Activated T-cell treated with anti-CD3 and anti-CD28 coated beads for 4 hours (primary cell): ENCODE data around the gene CCDC85C.
A peak's percentile ranks its signal among the peaks of the same experiment; 100 is the strongest.

ENCODE experiments used
- DNase-seq: peaks from one replicate; pipeline ENCODE4 v3.0.0-alpha.2; 2020

The CCDC85C gene

DNA sequence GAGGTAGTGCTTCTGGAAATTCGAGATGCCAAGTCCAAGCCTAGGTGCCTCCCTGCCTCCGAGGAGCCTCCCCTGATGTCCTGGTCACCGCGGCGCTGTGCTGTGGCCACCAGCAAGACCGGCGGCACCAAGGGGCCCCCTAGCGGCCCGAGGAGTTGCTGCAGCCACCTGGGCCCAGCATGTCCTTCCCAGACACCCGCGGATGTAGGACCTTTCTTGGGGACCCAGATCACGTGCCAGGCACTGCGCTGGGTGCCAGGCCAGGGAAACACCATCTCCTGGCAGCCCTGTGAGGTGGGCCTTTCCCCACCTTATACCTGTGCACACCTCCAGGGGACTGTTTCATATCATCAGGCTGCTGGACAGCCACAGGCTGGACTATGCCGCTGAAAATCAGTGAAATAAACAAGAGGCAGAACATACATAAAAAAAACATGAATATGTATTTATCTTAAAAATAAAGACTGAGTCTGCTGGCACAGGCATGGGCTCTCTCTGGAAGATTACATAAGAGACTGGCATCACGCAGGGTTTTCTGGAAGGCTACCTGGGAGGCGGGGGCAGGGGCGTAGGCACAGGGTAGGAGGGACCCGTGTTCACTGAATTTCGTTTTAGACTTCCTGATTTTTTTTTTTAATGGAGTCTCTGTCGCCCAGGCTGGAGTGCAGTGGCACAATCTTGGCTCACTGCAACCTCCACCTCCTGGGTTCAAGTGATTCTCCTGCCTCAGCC, 25.0 kb upstream of the CCDC85C start:
- DNase-seq: peak; percentile 37

DNA sequence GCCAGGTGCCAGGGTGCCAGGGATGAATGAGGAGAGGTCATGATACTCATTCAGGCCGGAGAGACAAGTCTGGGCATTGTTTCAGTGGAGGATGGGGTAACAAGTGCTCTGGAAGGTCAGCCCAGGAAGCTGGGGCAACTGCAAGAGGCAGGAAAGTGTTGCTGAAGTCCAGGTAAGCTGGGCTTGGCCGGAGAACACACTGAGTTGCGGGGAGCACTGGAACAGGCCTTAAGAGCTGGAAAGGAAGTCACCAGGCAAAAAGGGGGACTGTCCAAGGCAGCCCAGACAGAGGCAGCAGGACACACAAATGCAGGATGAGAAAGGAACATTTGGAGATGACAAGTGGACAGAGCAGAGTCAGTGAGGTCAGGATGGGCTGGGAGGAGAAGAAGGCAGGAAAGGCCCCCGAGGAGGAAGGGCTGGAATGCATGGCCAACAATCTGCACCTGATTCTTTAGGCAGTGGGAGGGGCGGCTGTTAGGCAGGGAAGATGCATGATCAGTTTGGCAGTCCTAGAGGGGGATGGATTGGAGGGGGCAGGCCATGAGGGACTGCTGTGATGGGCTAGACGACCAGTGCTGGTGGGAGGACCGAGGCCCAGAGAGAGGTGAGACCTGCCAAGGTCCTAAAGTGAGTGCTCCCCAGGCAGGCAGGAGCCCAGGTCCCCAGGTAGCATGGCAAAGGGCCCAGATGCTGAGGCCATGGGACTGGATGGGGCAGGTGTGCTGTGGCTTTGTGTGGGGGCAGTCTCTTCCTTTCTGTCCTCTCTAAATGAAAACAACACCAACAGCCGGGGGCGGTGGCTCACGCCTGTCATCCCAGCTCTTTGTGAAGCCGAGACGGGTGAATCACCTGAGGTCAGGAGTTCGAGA, 23.7 kb upstream of the CCDC85C start:
- no peak for DNase-seq

DNA sequence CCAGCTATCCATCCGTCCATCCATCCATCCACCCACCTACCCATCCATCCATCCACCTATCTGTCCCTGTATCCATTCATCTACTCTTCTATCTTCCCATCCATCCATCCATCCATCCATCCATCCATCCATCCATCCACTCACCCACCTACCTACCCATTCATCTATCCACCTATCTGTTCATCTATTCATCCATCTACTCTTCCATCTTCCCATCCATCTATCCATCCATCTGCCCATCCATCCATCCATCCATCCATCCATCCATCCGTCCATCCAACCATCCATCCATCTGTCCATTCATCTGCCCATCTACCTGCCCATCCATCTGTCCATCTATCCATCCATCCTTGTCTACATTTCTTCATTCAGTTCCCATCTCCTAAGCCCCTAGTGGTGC, 23.1 kb upstream of the CCDC85C start:
- no peak for DNase-seq

DNA sequence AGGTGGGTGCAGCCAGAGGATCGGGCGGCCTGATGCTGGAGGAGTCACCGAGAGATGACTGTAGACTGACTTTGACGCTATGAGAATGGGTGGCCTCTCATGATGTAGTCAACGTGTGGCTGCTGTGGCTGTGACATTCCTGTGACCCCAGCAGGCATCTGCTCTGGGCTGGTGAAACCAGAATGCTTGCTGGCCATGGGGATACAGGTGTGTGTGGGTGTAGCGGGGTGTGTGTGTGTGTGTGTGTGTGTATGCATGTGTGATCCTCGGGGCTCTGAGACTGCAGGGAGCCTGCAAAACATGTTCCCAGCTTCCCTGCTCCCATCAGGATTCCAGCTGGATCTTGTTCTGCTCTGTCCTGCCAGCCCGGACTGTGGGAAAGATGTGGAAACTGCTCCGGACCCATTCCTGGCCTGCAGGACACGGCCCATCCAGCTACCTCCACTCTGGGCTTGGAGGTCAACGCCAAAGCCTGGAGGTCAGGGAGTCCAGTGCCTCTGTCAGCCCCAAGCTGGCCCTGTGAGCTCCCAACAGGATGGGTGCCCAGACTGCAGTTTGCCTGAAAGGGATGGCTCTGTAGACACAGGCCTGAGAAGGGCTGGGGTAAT, 22.1 kb upstream of the CCDC85C start:
- DNase-seq: no peak

DNA sequence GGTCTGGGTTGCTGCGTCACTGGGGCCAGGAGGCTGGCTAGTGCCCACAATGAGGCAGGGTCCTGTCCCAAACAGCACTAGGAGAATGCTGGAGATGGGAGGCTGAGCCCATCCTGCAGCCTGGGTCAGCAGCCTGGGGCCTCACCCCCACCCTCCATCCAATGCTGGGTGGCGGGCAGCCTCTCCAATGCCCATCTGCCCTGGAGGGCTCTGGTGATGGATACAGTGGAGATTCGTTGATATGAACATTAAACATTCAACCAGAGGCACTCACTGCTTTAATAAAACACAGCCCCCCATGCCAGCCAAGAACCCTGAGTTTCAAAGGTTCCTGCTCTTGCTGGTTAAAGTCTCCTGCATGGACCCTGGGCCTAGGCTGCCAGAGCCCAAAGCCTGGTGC, 21.5 kb upstream of the CCDC85C start:
- no peak for DNase-seq

DNA sequence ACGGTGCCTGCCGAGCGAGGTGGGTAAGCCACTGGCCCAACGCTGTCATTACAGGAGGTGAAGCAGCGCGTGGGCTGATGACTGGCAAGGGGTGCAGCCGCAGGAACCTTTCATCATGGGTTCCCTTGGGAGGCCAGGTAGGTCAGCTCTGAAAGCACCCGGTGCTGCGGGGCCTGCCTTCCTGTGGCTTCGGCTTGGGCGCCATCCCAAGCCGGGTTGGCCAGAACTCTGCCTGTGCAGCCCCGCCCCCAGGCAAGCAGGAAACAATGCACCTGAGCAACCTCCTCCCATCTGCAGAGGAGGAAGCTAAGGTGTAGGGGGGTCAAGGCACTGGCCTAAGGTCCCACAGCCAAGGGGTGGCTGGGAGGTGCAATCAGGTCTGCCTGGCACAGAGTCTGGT, 21.0 kb upstream of the CCDC85C start:
- DNase-seq: no peak

DNA sequence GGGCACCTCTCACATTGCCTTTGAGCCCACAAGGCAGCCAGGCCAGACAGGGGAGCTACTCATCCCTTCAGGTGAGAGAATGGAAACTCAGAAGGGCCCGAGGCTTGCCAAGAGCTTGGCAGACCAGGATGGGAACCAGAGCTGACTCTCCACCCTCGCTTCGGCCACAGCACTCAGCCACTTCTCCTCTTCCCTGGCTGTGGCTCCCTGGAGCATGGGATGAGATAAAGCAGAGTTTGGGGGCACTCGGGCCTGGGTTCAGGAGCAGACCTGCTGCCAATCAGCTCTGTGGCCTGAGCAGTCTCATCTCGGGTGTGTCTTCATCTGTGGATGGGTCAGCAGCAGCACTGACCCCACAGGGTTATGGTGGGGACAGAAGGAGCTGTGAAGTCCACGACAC, 20.0 kb upstream of the CCDC85C start:
- no peak for DNase-seq

DNA sequence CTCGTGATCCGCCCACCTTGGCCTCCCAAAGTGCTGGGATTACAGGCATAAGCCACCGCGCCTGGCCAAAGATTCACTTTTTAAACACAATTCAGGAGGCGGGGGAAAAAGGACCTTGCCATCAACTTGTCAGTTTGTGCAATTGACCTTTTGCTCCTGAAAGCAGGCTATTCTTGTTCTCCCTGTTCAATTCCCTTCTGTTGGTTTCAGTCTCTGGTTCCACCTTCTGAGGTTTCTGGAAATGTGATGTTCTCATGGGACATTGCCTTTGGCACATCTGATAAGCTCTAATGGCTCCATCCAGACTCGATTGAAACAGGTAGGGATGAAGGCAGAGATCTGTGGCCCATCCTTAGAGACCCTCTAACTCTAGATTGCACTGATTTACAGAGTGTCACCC, 17.9 kb upstream of the CCDC85C start:
- no peak for DNase-seq

DNA sequence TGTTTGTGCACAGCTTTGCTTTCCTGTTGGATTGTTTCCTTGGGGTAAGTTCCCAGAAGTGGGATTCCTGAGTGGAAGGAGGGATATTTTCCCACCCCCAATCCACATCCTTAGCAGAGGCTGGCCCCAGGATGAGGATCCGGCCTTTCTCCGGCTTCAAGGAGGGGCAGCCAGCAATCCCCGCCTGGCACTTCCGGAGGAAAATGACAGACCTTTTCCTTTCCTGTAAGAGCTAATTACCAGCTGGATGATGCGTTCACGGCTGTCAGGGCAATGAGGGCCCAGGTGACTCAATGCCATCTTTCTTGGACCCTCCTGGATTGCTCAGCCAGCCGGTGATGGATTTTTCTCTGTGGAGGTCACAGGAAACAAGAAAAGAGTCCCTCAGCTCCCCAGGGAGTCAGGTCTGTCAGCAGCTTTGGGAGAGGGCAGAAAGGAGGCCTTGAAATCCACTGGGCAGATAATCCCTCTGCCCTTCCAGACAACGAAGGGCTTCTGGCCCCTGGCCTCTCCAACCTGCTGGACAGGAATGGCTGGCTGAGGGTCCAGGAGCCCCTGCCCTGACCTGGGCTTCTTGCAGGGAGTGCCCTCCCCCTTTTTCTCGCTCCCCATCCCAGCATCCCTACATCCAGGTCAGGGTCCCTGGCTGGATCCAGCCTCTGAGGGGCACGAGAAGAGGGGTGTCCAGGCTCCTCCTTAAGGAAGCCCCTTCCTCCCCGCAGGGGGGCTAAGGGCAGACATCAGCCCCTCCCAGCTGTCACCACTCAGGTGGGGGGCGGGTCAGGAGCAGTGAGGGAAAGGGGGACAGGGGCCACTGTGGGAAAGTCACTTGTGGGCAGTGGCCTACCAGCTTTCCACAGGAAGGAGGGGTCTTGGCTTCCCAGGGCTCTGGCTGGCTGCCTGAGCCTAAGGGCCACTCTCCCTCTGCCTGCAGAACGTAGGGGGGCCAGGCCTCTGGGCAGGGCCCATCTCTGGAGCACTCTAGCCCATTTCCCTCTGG, 16.1 kb upstream of the CCDC85C start:
- no peak for DNase-seq

DNA sequence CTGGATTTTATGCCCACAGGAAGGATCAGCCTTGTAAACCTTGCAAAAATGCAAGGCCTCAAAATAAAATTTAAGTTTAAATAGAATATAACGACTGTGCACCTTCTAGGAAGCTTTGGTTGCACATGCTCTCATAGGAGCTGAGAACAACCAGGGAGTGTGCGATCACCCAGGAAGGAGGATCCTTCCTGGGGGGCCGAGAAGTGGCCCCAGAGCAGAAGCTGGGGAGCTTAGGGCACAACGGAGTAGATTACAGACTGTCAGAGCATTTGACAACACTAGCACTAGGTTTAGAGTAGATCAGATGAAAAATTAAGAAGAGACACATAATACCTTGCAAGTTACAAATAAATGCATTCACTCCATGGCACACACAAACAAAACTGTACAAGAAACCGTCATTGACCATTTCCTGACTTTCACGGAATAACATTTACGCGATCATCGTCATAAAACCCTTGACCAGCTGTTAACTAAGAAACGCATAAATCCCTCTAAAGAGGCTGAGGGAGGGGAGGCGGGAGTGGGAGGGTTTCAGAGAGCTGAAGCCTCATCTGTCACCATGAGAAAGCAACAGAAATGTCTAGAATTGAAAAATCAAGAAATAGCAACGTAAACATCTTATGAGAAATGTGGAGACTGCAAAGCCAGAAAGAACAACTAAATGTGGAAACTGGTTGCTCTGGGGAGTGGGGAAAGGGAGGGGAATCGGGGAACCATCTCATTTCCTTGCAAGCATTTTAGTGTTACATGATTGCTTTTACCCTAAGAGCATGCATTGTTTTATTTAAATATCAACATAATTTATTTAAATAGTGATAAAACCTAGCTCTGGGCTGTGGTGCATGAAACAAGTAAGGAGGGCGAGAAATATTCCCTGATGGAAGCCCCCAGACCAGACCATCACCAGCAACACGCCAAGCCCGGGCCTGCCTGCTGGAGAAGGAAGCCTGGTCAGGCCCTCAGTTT, 13.1 kb upstream of the CCDC85C start:
- DNase-seq: no peak

DNA sequence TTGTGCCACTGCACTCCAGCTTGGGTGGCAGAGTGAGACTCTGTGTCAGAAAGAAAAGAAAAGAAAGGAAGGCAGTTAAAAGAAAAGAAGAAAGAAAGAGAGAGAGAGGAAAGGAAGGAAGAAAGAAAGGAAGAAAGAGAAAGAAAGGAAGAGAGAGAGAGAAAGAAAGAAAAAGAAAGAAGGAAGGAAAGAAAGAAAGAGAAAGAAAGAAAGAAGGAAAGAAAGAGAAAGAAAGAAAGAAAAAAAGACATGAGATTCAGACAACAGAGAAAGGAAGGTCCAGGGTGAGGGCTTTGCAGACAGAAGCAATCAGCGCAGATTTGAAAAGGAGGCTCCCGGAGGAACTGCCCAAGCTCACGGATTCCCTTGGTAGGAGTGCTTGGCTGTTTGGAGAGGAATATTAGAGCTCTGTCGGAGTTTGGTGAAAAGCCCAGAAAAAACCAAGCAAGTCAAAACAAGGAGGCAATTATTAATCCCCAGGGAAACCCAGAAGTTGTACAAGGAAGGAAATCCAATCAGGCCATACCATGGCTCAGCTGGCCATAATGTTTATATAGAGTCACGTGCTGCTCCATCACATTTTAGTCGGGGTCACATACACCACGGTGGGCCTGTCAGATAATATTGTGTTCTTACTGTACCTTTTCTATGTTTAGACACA, 11.6 kb upstream of the CCDC85C start:
- DNase-seq: no peak

DNA sequence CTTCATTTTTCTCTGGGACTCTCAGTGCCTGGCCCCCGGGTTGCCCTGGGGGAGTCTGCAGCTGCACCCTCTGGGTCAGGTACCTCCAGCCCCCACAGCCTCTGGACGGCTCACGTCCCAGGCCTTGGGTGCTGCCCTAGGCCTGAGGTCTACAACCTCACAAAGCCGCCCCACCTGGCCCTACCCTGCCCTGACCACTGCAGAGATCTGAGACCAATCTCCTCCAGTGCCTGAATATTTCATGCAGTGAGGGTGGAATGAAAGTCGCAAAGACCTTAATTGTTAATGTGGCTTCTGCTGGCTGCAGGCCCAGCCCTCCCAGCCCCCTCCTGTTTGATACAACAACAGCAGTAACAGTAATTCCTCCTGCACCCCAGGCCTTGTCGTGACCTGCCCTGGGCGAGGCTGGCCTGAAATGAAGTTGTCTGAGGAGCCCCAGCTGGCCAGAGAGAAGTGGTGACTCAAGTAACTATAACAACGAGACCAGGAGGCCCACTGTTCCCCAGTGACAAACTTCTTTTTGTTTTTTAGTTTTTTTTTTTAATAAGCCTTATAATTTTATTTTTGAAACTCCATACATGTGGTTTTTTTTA, 8.8 kb upstream of the CCDC85C start:
- no peak for DNase-seq

DNA sequence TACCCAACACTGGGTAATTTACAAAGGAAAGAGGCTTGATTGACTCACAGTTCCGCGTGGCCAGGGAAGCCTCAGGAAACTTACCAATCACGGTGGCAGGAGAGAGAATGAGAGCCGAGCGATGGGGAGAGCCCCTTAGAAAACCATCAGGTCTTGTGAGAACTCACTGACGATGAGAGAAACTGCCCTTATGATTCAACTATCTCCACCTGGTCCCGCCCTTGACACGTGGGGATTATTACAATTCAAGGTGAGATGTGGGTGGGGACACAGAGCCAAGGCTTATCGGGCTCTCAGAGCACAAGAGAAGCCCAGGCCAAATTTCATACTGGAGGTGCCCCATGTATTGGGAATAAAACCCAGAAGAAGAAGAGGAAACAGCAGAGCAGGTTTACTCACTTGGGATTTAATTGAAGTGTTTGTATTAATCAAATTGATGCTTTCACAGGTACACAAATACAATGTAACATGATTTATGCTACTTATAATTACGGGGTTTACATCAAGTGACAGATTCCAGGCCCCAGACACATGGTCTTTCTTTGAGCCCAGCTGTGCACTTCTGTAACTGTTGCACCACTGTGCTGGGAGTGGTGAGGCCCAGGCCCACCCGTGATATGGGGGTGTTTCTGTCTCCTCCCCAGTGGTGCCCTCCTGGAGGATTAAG, 8.2 kb upstream of the CCDC85C start:
- DNase-seq: no peak

DNA sequence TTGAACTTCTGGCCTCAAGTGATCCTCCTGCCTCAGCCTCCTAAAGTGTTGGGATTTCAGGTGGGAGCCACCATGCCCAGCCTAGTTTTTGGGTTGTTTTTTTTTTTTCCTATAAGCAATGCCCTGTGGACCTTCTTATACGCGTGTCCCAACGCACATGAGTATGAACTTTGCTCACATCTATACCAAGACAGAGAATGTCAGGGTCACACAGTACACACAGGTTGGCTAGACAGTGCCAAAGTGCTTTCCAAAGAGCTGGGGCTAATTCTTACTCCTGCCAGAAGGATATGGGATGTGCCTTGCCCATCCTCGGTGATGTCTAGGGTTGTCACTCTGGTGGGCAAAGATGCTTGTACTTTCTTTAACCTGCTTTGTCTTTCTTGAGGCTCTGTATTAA, 7.6 kb upstream of the CCDC85C start:
- DNase-seq: no peak

DNA sequence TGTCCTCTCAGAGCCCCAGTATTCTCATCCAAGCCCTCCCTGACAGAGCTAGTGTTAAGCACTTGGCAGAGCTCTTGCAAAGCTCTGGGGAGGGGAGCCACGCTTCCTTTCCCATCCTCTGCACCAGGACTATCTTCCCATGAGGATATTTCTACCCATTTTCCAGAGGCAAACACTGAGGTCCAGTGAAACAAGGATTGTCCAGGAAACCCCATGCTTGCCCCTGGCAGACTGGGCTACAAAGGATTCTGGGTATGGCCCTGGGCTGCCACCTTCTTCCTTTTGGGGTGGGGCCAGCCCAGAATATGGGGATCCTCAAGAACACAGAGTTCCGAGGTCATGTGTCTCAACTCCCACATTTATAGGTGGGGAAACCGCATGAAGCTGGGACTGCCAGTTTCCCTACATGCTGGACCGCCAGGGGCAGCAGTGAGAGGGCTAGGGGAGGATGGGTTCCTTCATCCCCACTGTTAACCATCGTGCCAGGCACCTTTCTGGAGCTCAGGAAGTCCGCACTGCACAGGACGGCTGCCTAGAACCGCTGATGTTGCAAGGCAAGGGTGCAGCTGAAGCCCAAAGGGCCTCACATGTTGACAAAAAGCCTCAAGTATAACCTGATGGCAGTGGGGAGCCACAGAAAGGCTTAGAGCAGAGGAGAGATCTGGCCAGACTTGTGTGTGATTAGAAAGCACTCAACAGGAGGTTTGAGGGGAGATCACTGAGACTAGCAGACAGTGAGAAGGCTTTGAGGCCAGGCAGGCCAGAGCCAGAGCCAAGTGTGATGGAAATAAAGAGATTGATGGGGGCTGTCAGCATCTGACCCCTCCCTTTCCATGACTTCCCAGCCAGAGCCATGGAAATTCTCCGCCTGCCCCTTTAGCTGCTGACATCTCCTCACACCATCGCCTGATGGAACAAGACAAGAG, 5.5 kb upstream of the CCDC85C start:
- no peak for DNase-seq

DNA sequence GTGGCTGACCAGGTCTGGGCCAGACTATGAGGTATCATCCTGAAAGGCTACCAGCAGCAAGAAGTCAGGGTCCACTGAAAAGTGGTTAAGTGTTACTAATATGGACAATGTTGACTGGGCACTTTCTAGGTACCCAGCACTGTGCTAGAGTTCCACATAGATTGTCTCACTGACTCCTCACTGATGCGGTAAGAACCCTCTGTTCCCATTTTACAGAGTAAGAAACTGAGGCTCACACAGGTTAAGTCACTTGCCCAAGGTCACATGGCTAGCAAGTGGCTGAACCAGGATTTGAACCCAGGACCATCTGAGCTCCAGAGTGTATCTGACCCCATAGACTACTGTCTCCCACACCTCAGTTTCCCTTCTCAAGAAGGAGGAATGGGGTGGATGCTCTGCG, 4.6 kb upstream of the CCDC85C start:
- DNase-seq: no peak

DNA sequence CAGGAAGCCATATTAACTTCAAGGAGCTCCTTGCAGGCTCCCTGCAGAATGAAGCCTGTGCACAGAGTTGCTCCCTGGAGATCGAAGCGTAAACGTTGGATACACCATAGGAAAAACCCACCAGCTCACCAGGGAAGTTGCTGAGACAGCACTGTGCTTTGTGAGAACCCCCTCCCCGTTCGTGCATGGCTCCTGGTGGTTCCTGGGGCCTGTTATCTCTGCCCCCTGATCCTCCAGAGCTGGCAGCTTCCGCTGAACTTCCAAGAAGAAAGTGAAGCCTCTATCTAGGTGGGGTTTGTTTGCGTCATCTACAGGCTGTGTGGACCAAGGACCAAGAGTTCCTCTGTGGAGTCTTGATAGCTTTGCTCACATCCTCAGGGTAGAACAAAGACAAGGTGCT, 2.4 kb upstream of the CCDC85C start:
- no peak for DNase-seq

DNA sequence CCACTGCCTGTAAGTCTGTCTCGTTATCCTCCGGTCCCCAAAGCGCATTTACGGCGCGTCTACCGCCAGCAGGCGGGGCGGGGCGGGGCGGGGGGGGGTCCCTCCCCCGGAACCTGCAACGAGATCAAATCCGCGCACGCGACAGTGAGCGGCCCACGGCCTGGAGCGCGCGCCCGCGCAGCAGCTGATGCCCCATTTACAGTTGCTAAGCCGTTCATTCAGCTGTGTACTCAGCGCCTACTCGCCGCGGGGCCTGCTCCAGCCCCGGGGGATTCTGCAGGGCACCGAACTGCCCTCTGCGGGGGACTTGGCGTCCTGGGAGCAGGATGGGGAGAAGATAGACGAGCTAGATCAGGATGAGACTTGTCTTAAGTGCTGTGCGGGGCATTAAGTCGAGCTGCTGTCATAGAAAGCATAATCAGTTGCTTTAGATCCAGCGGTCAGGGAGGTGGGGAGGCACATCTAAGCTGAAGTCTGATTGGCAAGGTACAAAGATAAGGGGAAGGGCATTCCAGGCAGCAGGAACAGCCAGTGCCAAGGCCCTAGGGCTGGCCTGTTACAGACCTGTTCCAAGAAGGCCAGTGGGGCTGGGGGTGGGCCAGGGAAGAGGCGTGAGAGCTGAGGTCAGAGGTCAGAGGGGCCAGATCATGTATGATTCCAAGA, 1.4 kb upstream of the CCDC85C start:
- peak; percentile 61 for DNase-seq
